Activated CD4-positive, alpha-beta T cell treated with anti-CD3 and anti-CD28 coated beads, Interleukin-2, amount 10 ng/mL, durations not matched to agents 7 days and 5 days (primary cell): ENCODE measurements around the gene BSPRY. TPM values are rescaled to one million over a fixed set of nuclear protein-coding genes. Genes with fewer than 3 reads are reported as not detected.
A peak's percentile ranks its signal among the peaks of the same experiment; 100 is the strongest.
"Not testable (repeated sequence)": the region's sequence is repeated elsewhere in the genome, so short reads cannot be mapped to it uniquely, and the experiment has no call there.

ENCODE experiments used
- CTCF ChIA-PET: fragments of 350-600 bp; sonication (Branson Sonifier 250); formaldehyde crosslinking; loops from one replicate; lab custom pipeline; 2021; ENCODE audit warnings: antibody characterized with exemption; lab: Charles Lee
- POLR2A ChIA-PET: fragments of 350-600 bp; sonication (Branson Sonifier 250); formaldehyde crosslinking; loops from one replicate; lab custom pipeline; 2021; ENCODE audit warnings: antibody characterized with exemption; lab: Charles Lee
- DNase-seq: peaks from one replicate; pipeline ENCODE4 v3.0.0-alpha.2; 2020
- H3K27ac Mint-ChIP-seq: one replicate; pipeline ENCODE4 v1.8.0; 2021; ENCODE audit warnings: mild to moderate bottlenecking, moderate library complexity, mixed read lengths
- H3K27me3 Mint-ChIP-seq: one replicate; pipeline ENCODE4 v1.8.0; 2021; ENCODE audit warnings: mixed read lengths
- H3K36me3 Mint-ChIP-seq: one replicate; pipeline ENCODE4 v1.8.0; 2021; ENCODE audit warnings: low read depth, mixed read lengths
- H3K4me1 Mint-ChIP-seq: one replicate; pipeline ENCODE4 v1.8.0; 2021; ENCODE audit warnings: mixed read lengths
- H3K4me3 Mint-ChIP-seq: one replicate; pipeline ENCODE4 v1.8.0; 2021; ENCODE audit warnings: mild to moderate bottlenecking, moderate library complexity, mixed read lengths
- H3K9me3 Mint-ChIP-seq: one replicate; pipeline ENCODE4 v1.8.0; 2021; ENCODE audit warnings: mixed read lengths
- total RNA-seq, 2 experiments: library from RNA; stranded (reverse); gene quantifications; one replicate each; pipeline ENCODE4 v1.2.3, GENCODE V29; 2021

Gene BSPRY
- total RNA-seq, 2 experiments from 2014 or later = 2.0 to 2.3 TPM

DNA sequence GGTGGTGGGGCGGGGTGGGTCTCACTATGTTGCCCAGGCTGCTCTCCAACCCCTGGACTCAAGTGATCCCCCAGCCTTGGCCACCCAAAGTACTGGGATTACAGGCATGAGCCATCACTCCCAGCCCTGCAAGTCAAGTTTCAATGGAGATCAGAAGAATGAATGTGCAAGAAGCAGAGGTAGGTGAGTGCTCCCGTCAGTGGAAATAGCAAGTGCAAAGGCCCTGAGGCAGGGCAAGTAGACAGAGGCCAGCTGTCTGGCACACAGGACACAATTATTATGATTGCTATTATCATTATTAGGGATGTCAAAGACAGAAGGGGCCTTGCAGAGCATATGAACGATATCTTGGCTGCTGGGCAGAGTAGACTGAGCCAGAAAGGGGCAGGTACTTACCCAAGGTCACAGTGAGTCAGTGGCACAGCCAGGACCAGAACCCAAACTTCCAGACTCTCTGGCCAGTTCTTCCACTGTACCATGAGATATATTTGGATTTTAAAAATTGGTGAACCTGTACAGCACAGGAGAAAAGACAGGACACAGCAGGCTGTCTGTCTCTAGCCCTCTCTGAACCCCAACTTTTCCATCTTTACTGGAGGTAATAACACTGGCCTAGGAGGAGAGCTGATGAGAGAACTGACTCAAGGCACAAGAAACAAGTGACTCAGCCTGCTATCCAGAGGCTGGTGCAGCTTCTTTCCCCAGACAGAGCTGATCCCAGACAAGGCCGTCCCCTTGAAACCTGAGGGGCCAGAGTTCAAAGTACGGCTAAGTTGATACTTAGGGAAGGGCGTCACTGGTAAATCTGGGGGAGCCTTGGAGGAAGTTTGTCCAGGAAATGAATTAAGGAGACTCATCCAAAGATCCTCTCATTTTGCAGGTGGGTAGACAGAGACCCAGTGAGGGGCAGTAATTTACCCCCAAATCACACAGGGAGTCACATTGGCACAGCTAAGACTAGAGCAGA is 26.0 kb downstream of the BSPRY start:
- Mint-ChIP-seq H3K4me3 (peak overlapping the region; percentile 79), H3K27ac (peak overlapping the region; percentile 89), H3K36me3 (peaks cover 7% of the 10 kb centered on the region), H3K4me1 (peaks cover 17% of the 10 kb centered on the region), H3K27me3 (no peaks in the 10 kb centered on the region), H3K9me3 (no peaks in the 10 kb centered on the region)
- CTCF ChIA-PET = interaction anchor here (1.1 to 2.2 kb wide), 3 partner anchors 18 to 26 kb away, joined by 3 to 8 read pairs (median 5); partner anchors contain the start of genes ALAD and BSPRY
- POLR2A ChIA-PET = no interaction called here
- no peak for DNase-seq

DNA sequence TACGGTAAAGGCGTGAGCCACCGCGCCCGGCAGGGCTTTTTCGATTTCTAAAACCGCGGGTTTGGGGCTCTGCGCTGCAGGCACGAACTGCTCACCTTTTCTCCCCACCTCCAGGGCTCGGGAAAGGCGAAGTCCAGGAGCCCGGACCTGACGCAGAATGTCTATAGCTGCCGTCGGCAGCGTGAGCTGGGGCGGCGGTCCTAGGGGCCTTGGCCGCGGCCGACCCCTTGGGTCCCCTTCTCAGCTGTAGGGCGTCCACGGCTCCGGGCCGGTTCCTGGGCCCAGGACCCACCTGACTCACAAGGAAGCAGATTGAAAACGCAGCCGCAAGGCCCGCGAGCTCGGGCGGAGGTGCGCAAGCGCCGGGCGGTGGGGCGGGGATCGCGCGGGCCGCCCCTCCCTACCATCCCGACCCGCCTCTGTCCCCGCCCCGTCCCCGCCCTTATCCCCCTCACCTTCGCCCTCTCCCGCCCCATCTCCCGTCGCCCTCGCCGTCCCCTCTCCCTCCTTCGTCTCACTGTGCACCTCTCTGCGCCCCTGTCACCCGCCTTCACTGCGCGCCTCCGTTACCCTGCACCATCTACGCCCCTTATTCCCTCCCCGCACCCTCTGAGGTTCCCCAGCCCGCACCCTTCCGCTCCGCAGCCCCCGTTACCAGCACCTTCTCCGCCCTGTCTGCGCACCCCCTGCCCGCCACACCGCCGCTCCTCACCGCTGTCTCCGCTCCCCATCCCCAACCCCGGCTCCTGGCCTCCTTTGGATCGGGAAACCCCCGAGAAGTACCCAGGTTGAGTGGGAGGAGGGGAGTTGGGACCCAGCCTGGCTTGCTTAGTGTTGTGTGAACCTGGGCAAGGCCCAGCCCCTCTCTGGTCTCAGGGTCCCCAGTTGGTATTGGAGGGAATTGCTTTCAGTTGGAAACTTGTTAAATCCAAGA is 27.6 kb downstream of the BSPRY start, which contains the start of gene HDHD3:
TSS of gene HDHD3 (minus strand) at position 353 of the 934 bp plus-strand sequence. CDS start 2,632 bp downstream, outside the sequence.
- ChIA-PET CTCF (interaction anchor here (0.5 to 2.2 kb wide), 3 partner anchors 9 to 806 kb away, joined by 3 to 8 read pairs (median 5); partner anchors contain the start of gene ALAD), POLR2A (interaction anchor here (0.7 to 1.0 kb wide), 2 partner anchors 18 to 34 kb away, joined by 3 to 4 read pairs; partner anchors contain the start of genes C9orf43 and POLE3)
- peaks cover 21% of the 10 kb centered on the region for H3K4me1 Mint-ChIP-seq
- peaks cover 7% of the 10 kb centered on the region for H3K36me3 Mint-ChIP-seq
- peak; percentile 81 for DNase-seq
- H3K4me3 Mint-ChIP-seq = peak within 1 kb of the TSS; percentile 79
- H3K27ac Mint-ChIP-seq = peak within 1 kb of the TSS; percentile 89
- no peaks in the 10 kb centered on the region for H3K27me3 Mint-ChIP-seq
- H3K9me3 Mint-ChIP-seq = no peaks in the 10 kb centered on the region

DNA sequence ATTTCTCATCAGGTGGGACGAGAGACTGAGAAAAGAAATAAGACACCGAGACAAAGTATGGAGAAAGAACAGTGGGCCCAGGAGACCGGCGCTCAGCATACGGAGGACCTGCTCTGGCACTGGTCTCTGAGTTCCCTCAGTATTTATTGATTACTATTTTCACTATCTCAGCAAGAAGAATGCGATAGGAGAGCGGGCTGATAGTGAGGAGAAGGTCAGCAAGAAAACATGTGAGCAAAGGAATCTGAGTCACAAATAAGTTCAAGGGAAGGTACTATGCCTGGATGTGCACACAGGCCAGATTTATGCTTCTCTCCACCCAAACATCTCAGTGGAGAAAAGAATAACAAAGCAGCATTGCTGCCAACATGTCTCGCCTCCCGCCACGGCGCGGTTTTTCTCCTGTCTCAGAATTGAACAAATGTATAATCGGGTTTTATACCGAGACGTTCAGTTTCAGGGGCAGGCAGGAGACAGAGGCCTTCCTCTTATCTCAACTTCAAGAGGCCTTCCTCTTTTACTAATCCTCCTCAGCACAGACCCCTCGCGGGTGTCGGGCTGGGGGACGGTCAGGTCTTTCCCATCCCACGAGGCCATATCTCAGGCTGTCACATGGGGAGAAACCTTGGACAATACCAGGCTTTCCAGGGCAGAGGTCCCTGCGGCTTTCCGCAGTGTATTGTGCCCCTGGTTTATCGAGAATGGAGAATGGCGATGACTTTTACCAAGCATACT is 29.9 kb downstream of the BSPRY start:
- CTCF ChIA-PET = not testable (repeated sequence)

DNA sequence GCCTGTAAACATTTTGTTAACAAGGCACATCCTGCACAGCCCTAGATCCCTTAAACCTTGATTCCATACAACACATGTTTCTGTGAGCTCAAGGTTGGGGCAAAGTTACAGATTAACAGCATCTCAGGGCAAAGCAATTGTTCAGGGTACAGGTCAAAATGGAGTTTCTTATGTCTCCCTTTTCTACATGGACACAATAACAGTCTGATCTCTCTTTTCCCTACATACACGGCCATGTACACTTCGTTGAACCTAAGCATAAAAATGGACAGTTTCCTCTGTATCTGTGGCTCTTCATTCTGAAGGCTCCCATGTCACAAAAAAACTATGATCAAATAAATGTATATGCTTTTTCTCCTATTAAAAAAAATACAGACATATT is 30.5 kb downstream of the BSPRY start:
- POLR2A ChIA-PET, H3K4me3 Mint-ChIP-seq, H3K27ac Mint-ChIP-seq, H3K36me3 Mint-ChIP-seq, H3K9me3 Mint-ChIP-seq, H3K27me3 Mint-ChIP-seq, DNase-seq: not testable (repeated sequence)
- CTCF ChIA-PET = interaction anchor here (0.7 kb wide), 1 partner anchor 16 kb away, joined by 3 read pairs; no protein-coding TSS in a partner anchor
- peaks cover 16% of the 10 kb centered on the region for H3K4me1 Mint-ChIP-seq

More for the DNA sequence above, 29.9 kb downstream of the BSPRY start:
- H3K27ac Mint-ChIP-seq, H3K27me3 Mint-ChIP-seq, H3K36me3 Mint-ChIP-seq, H3K4me3 Mint-ChIP-seq, H3K9me3 Mint-ChIP-seq, DNase-seq, POLR2A ChIA-PET: not testable (repeated sequence)
- peaks cover 20% of the 10 kb centered on the region for H3K4me1 Mint-ChIP-seq

DNA sequence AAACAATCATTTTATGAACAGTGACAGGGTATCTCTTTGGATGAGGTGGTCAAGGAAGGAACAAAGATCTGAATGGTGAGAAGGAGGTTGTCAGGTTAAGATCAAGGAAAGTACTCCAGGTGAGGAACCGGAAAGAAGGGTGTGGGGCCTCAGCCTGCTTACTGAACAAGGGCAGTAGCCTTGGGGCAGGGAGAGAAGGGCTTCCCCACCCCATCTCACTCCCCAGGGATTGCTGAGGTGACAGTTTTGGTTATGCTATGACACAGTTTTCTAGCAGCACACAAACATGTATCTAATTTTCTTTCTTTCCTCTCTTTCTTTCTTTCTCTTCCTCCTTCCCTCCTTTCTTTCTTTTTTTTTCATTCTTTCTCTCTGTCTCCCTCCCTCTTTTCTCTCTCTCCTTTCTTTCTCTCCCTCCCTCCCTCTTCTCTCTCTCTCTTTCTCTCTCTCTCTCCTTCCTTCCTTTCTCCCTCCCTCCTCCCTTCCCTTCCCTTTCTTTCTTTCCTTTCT is 31.6 kb downstream of the BSPRY start:
- Mint-ChIP-seq H3K4me1 (peaks cover 6% of the 10 kb centered on the region), H3K27me3 (no peaks in the 10 kb centered on the region), H3K9me3 (no peaks in the 10 kb centered on the region), H3K36me3 (peaks cover 2% of the 10 kb centered on the region), H3K4me3 (no peak overlapping the region), H3K27ac (no peak overlapping the region)
- DNase-seq = no peak
- ChIA-PET POLR2A (no interaction called here), CTCF (no interaction called here)

DNA sequence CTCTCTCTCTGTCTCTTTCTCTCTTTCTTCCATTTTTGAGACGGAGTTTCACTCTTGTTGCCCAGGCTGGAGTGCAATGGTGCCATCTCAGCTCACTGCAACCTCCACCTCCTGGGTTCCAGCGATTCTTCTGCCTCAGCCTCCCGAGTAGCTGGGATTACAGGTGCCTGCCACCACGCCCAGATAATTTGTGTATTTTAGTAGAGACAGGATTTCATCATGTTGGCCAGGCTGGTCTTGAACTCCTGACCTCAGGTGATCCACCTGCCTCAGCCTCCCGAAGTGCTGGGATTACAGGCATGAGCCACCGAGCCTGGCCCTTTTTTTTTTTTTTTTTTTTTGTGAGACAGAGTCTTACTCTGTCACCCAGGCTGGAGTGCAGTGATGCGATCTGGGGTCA is 32.1 kb downstream of the BSPRY start:
- H3K9me3 Mint-ChIP-seq, H3K4me1 Mint-ChIP-seq, POLR2A ChIA-PET, H3K4me3 Mint-ChIP-seq, H3K36me3 Mint-ChIP-seq, DNase-seq, H3K27ac Mint-ChIP-seq, CTCF ChIA-PET, H3K27me3 Mint-ChIP-seq: not testable (repeated sequence)

DNA sequence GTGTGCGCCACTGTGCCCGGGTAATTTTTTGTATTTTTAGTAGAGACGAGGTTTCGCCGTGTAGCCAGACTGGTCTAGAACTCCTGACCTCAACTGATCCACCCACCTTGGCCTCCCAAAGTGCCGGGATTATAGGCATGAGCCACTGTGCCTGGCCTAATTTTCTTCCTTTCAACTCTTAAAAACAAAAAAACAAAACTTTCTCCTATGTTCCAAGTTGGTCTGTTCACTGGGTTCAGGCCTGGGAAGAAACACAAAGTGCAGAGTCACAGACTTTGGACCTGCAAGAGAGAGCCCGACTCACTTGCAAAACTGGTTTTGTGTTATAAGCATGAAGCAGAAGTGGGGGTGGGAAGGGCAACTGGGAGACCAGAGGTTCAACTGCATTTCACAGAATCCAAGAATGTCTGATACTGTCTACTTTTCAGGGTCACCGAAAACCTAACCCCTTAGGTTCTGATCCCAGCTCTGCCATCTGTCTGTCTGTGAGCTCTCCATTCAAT is 32.6 kb downstream of the BSPRY start:
- Mint-ChIP-seq H3K27ac (no peak overlapping the region), H3K36me3 (peaks cover 2% of the 10 kb centered on the region), H3K4me3 (no peak overlapping the region), H3K27me3 (no peaks in the 10 kb centered on the region), H3K4me1 (peaks cover 5% of the 10 kb centered on the region), H3K9me3 (no peaks in the 10 kb centered on the region)
- ChIA-PET POLR2A (no interaction called here), CTCF (no interaction called here)
- DNase-seq = no peak

DNA sequence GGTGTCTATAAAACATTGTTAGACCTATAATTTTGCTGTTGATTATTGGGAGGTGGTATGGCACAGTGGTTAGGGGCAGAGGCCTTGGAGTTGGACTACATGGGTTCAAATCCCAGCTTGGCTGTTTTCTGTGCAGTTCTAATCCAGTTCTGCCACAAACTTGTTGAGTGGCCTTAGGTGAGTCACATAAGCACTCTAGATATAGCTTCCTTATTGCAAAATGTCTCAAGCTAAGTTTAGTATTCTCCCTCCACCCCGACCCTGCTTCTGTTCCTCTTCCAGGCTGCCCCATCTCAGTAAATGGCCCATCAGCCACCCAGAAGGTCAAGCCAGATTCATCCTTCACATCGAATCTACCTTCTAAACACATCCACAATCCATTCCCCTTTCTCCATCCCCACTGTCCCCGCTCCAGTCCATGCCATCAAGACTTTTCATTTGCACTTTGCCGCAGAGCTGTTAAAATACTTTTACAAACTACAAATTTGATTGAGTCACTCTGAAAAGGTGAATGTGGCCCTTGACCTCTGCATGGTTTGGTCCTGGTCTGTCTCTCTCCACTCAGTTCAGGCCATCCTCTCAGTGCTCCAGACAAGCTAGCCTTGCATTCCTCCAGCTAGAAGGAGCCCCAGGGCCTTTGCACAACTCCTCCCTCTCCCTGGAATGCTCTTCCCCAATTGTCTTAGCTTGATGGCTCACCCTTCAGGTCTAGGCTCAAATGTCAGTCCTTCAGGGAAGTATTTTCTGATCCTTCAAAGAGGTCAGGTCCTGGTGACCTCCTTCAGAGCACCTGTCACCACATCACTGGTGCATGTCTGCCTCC is 37.4 kb downstream of the BSPRY start:
- no peak for DNase-seq
- Mint-ChIP-seq H3K27me3 (no peaks in the 10 kb centered on the region), H3K4me3 (no peak overlapping the region), H3K27ac (no peak overlapping the region), H3K4me1 (no peaks in the 10 kb centered on the region), H3K36me3 (peaks cover 21% of the 10 kb centered on the region), H3K9me3 (no peaks in the 10 kb centered on the region)
- ChIA-PET CTCF (interaction anchor here (1.0 to 1.1 kb wide), 3 partner anchors 12 to 271 kb away, joined by 3 to 7 read pairs (median 3); partner anchors contain the start of gene ALAD), POLR2A (no interaction called here)

DNA sequence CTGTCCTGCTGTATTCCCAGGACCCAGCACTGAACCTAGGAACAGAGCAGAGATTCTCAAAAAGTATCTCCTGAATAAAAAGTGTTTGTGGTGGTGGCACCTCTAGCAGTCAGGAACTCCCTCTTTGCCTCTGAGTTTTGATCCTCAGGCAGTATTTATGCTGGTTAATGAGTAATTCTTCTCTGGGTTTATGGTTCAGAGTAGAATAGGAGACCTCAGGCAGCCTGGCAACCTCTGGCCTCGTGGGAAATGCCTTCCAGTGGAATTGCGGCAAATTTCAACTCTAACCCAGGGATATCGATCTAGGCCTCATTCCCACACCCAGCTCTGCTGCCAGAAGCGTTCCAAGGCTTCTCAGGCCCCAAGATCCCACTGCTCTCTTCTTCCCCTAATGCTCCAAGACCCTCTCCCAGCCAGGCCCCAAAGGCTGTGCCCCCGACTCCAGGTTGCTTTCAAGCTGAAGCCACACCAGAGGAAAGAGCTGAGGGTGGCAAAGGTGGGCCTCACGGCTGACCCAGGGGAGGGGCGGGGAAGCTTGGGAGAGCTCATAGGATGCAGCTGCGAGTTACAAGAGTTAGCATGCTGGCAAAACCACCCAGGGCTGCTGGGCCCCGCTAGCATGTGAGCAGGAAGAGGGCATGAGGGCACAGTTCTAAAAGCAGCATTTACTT is 38.4 kb downstream of the BSPRY start:
- peaks cover 27% of the 10 kb centered on the region for H3K36me3 Mint-ChIP-seq
- no peak overlapping the region for H3K4me3 Mint-ChIP-seq
- POLR2A ChIA-PET = interaction anchor here (0.6 kb wide), 1 partner anchor 12 kb away, joined by 3 read pairs; no protein-coding TSS in a partner anchor
- DNase-seq = no peak
- CTCF ChIA-PET = interaction anchor here (1.0 to 1.1 kb wide), 3 partner anchors 11 to 270 kb away, joined by 3 to 7 read pairs (median 3); partner anchors contain the start of gene ALAD
- no peaks in the 10 kb centered on the region for H3K9me3 Mint-ChIP-seq
- H3K27ac Mint-ChIP-seq = no peak overlapping the region
- no peaks in the 10 kb centered on the region for H3K4me1 Mint-ChIP-seq
- no peaks in the 10 kb centered on the region for H3K27me3 Mint-ChIP-seq

DNA sequence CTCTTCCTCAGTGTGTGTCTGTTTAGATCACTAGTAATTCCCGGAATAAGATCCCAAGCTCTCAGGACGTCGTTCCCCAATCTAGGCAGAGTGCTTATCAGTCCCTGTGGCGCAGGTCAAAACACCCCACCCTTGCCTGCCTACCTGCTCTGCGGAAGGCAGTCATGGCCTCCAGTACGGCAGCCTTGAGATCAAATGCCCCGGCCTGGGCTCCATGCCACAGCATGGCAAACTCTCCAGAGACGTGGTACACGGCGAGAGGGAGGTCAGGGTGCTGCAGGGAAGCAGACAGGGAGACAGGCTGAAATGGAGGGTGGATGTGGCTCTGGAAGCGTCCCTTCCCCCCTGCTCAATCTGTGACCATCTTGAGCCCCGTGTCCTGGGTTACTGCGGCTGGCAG is 39.5 kb downstream of the BSPRY start:
- Mint-ChIP-seq H3K4me1 (no peaks in the 10 kb centered on the region), H3K36me3 (peaks cover 31% of the 10 kb centered on the region), H3K4me3 (no peak overlapping the region), H3K9me3 (no peaks in the 10 kb centered on the region), H3K27ac (no peak overlapping the region), H3K27me3 (no peaks in the 10 kb centered on the region)
- no peak for DNase-seq
- ChIA-PET CTCF (interaction anchor here (0.5 to 1.1 kb wide), 3 partner anchors 8 to 13 kb away, joined by 3 read pairs; partner anchors contain the start of gene ALAD), POLR2A (no interaction called here)
